Gastroesophageal sphincter (tissue), 4 donors: ENCODE results near the gene ANXA2. TPM values are rescaled to one million over a fixed set of nuclear protein-coding genes. Genes with fewer than 3 reads are reported as not detected.
"Not testable (repeated sequence)": the region's sequence is repeated elsewhere in the genome, so short reads cannot be mapped to it uniquely, and the experiment has no call there.

Experiments
- ATAC-seq: fragments of 150-250 bp; one replicate; pipeline ENCODE4 v1.9.1; 2016; ENCODE audit warnings: mild to moderate bottlenecking, moderate library complexity
- H3K27ac ChIP-seq, 4 donors: fragments of 200-600 bp; sonication (generic) in 3 of 4; 1 replicate in 3 of 4; 2 replicates in 1 of 4; pipeline ENCODE4 v1.5.1; 2016 to 2019
- H3K27me3 ChIP-seq: fragments of 200-600 bp; sonication (generic); one replicate; pipeline ENCODE4 v1.5.1; 2019
- H3K36me3 ChIP-seq, 2 donors: fragments of 200-600 bp; sonication (generic); one replicate each; pipeline ENCODE4 v1.5.1; 2019; ENCODE audit warnings: control low read depth in 1 of 2
- H3K4me1 ChIP-seq, 3 donors: fragments of 200-600 bp; sonication (generic); 1 replicate in 2 of 3; 2 replicates in 1 of 3; pipeline ENCODE4 v1.5.1; 2016 to 2019; ENCODE audit warnings: control low read depth in 2 of 3
- H3K4me3 ChIP-seq, 2 donors: fragments of 200-600 bp; sonication (generic); one replicate each; pipeline ENCODE4 v1.5.1; 2019; ENCODE audit warnings: mild to moderate bottlenecking in 1 of 2, moderate library complexity in 1 of 2
- H3K9me3 ChIP-seq, 3 donors: fragments of 200-600 bp; sonication (generic); one replicate each; pipeline ENCODE4 v1.5.1; 2017 to 2019; ENCODE audit warnings: control low read depth in 2 of 3
- CTCF ChIP-seq, 4 experiments: fragments of 200-600 bp in 2 of 4; fragments of 450-650 bp in 2 of 4; sonication (generic) in 1 of 4; IDR thresholded peaks; one replicate each; pipeline ENCODE4 v1.5.1; 2017 to 2019; ENCODE audit warnings: antibody characterized with exemption in 4 of 4, mild to moderate bottlenecking in 2 of 4, moderate library complexity in 2 of 4
- EP300 ChIP-seq: sonication (generic); formaldehyde crosslinking; IDR thresholded peaks from one replicate; pipeline ENCODE4 v1.6.1; 2017; ENCODE audit warnings: antibody characterized with exemption, mild to moderate bottlenecking
- POLR2A ChIP-seq, 2 donors: fragments of 450-650 bp; IDR thresholded peaks; one replicate each; pipeline ENCODE4 v1.6.1; 2017; ENCODE audit warnings: antibody characterized with exemption in 2 of 2, mild to moderate bottlenecking in 2 of 2, moderate library complexity in 1 of 2
- POLR2AphosphoS5 ChIP-seq: sonication (generic); formaldehyde crosslinking; IDR thresholded peaks from one replicate; pipeline ENCODE4 v1.6.1; 2017; ENCODE audit warnings: antibody characterized with exemption
- WGBS, 2 donors: methylation state at CpG; one replicate each; pipeline ENCODE4 v1.1.5; 2018; ENCODE audit warnings: low coverage in 1 of 2; 5-methylcytosine and 5-hydroxymethylcytosine counted together
- total RNA-seq, 4 donors: library from RNA; depleted of rRNA; stranded (reverse); fragments of >200 nt; gene quantifications; one replicate each; pipeline ENCODE4 v1.1.0, GENCODE V29; 2016

ANXA2 gene
- total RNA-seq, 4 donors from 2014 or later: 301 to 793 (median 570) TPM

GRCh38 chr15:60411774-60412425, 14.1 kb upstream of the ANXA2 start:
- no peaks in the 10 kb centered on the region for H3K36me3 ChIP-seq
- H3K27ac ChIP-seq: no peak overlapping the region
- H3K9me3 ChIP-seq: no peaks in the 10 kb centered on the region
- no peaks in the 10 kb centered on the region for H3K27me3 ChIP-seq
- no peak for ATAC-seq
- peaks cover 0 to 22% (median 14%) of the 10 kb centered on the region in 3 donors for H3K4me1 ChIP-seq
- 90 to 100% methylated on average over 3 to 9 of the region's 9 CpGs for WGBS, 2 donors
- TF ChIP-seq POLR2A (IDR thresholded peaks at IDR 0.05) (no peak), POLR2AphosphoS5 (no peak), EP300 (no peak), CTCF (IDR thresholded peaks at IDR 0.05) (no peak)
- no peak overlapping the region for H3K4me3 ChIP-seq

GRCh38 chr15:60410350-60410749, 12.6 kb upstream of the ANXA2 start:
- H3K27ac ChIP-seq, H3K9me3 ChIP-seq, H3K36me3 ChIP-seq, ATAC-seq, H3K4me3 ChIP-seq, H3K27me3 ChIP-seq: not testable (repeated sequence)
- WGBS, 2 donors: 83 to 95% methylated on average over 1 to 9 of the region's 9 CpGs
- H3K4me1 ChIP-seq: peaks cover 0 to 22% (median 14%) of the 10 kb centered on the region in 3 donors

- peak; percentile 66 for ATAC-seq
- Histone ChIP-seq H3K9me3 (no peaks in the 10 kb centered on the region), H3K4me3 (no peak overlapping the region), H3K4me1 (peaks cover 0 to 12% (median 7%) of the 10 kb centered on the region in 3 donors), H3K27ac (peak overlapping the region in 2 of 4 donors; percentile 16 to 27), H3K27me3 (no peaks in the 10 kb centered on the region), H3K36me3 (no peaks in the 10 kb centered on the region)
- TF ChIP-seq CTCF (IDR thresholded peaks at IDR 0.05): no peak
- TF ChIP-seq POLR2A (IDR thresholded peaks at IDR 0.05): no peak
- TF ChIP-seq EP300: no peak
- no peak for TF ChIP-seq POLR2AphosphoS5
These were observed 10.7 kb upstream of the ANXA2 start for GRCh38 chr15:60408463-60408981.

GRCh38 chr15:60407415-60407805, 9.6 kb upstream of the ANXA2 start:
- no peaks in the 10 kb centered on the region for H3K36me3 ChIP-seq
- ATAC-seq: peak; percentile 46
- peaks cover 0 to 3% (median 0%) of the 10 kb centered on the region in 3 donors for H3K4me1 ChIP-seq
- H3K4me3 ChIP-seq: no peak overlapping the region
- no peaks in the 10 kb centered on the region for H3K9me3 ChIP-seq
- peak overlapping the region in 2 of 4 donors; percentile 3 to 27 for H3K27ac ChIP-seq
- TF ChIP-seq CTCF (IDR thresholded peaks at IDR 0.05) (no peak), POLR2A (IDR thresholded peaks at IDR 0.05) (no peak), POLR2AphosphoS5 (no peak), EP300 (no peak)
- H3K27me3 ChIP-seq: no peaks in the 10 kb centered on the region

- ATAC-seq: no peak
- TF ChIP-seq EP300: no peak
- no peak for TF ChIP-seq POLR2AphosphoS5
- no peak for TF ChIP-seq POLR2A (IDR thresholded peaks at IDR 0.05)
- TF ChIP-seq CTCF (IDR thresholded peaks at IDR 0.05): no peak
- H3K36me3 ChIP-seq: no peaks in the 10 kb centered on the region
- H3K9me3 ChIP-seq: no peaks in the 10 kb centered on the region
- whole genome bisulfite sequencing, 2 donors: 72 to 86% methylated on average over 2 of the region's 2 CpGs
- peaks cover 0 to 3% (median 0%) of the 10 kb centered on the region in 3 donors for H3K4me1 ChIP-seq
- no peaks in the 10 kb centered on the region for H3K27me3 ChIP-seq
- H3K4me3 ChIP-seq: no peak overlapping the region
- peak overlapping the region in 1 of 4 donors; percentile 3 for H3K27ac ChIP-seq
These were observed 9.0 kb upstream of the ANXA2 start for GRCh38 chr15:60406513-60407414.
